Liver (tissue), 9 donors: ENCODE results near the gene KCNQ5. TPM values are rescaled to one million over a fixed set of nuclear protein-coding genes. Genes with fewer than 3 reads are reported as not detected.

Experiments
- DNase-seq: peaks from one replicate; pipeline ENCODE4 v3.0.0-alpha.2; 2017; ENCODE audit warnings: low spot score
- H3K27ac ChIP-seq, 2 donors: one replicate each; pipeline ENCODE4 v1.7.0; 2013; ENCODE audit warnings: inconsistent platforms in 2 of 2, low read length in 2 of 2, control low read depth in 1 of 2, low read depth in 1 of 2, mild to moderate bottlenecking in 1 of 2
- H3K27me3 ChIP-seq, 4 donors: one replicate each; pipeline versions ENCODE4 v1.6.1 to v1.7.0; 2013; ENCODE audit warnings: low read length in 3 of 4, inconsistent platforms in 1 of 4, mild to moderate bottlenecking in 1 of 4, moderate library complexity in 1 of 4; ENCODE audit not compliant: control insufficient read depth in 4 of 4, insufficient read depth in 4 of 4
- H3K36me3 ChIP-seq, 4 donors: one replicate each; pipeline versions ENCODE4 v1.6.1 to v1.7.0; 2013; ENCODE audit warnings: low read length in 3 of 4, mild to moderate bottlenecking in 3 of 4, low read depth in 1 of 4, moderate library complexity in 1 of 4; ENCODE audit not compliant: control insufficient read depth in 4 of 4, insufficient read depth in 3 of 4
- H3K4me1 ChIP-seq, 4 donors: one replicate each; pipeline versions ENCODE4 v1.6.1 to v1.7.0; 2013; ENCODE audit warnings: low read length in 3 of 4, mild to moderate bottlenecking in 3 of 4, moderate library complexity in 1 of 4; ENCODE audit not compliant: control insufficient read depth in 4 of 4, insufficient read depth in 4 of 4
- H3K4me3 ChIP-seq, 3 donors: one replicate each; pipeline versions ENCODE4 v1.6.1 to v1.7.0; 2013; ENCODE audit warnings: low read length in 3 of 3, control low read depth in 1 of 3, low read depth in 1 of 3, mild to moderate bottlenecking in 1 of 3
- H3K9ac ChIP-seq, 2 donors: one replicate each; pipeline ENCODE4 v1.7.0; 2013; ENCODE audit warnings: low read length in 2 of 2, mild to moderate bottlenecking in 2 of 2, moderate library complexity in 2 of 2, control low read depth in 1 of 2, low read depth in 1 of 2
- H3K9me3 ChIP-seq, 4 donors: one replicate each; pipeline versions ENCODE4 v1.6.1 to v1.7.0; 2013; ENCODE audit warnings: low read length in 3 of 4; ENCODE audit not compliant: control insufficient read depth in 4 of 4
- CTCF ChIP-seq: fragments of 150-350 bp; IDR thresholded peaks from 2 replicates; pipeline ENCODE4 v1.5.1; 2017; ENCODE audit warnings: improper control_type of control experiment, low read depth, low read length; ENCODE audit not compliant: missing input control
- EGR1 ChIP-seq, 2 donors: IDR thresholded peaks; 2 replicates each; pipeline ENCODE4 v1.6.1; 2016 to 2018; ENCODE audit warnings: antibody characterized with exemption in 2 of 2, low read depth in 2 of 2
- FOXA1 ChIP-seq: IDR thresholded peaks from 2 replicates; pipeline ENCODE4 v1.6.1; 2016; ENCODE audit warnings: antibody characterized with exemption
- FOXA2 ChIP-seq: IDR thresholded peaks from 2 replicates; pipeline ENCODE4 v1.6.1; 2016; ENCODE audit warnings: antibody characterized with exemption
- GABPA ChIP-seq, 2 donors: IDR thresholded peaks in 1 of 2; conservative IDR thresholded peaks in 1 of 2; 2 replicates each; pipeline ENCODE4 v1.6.1; 2016; ENCODE audit warnings: antibody characterized with exemption in 2 of 2, mild to moderate bottlenecking in 1 of 2, moderate library complexity in 1 of 2
- HNF4A ChIP-seq, 2 donors: conservative IDR thresholded peaks; 2 replicates each; pipeline ENCODE4 v1.6.1; 2016; ENCODE audit warnings: antibody characterized with exemption in 2 of 2, mild to moderate bottlenecking in 2 of 2
- HNF4G ChIP-seq: IDR thresholded peaks from 2 replicates; pipeline ENCODE4 v1.6.1; 2016; ENCODE audit warnings: antibody characterized with exemption
- NR2F2 ChIP-seq: IDR thresholded peaks from 2 replicates; pipeline ENCODE4 v1.6.1; 2016; ENCODE audit warnings: antibody characterized with exemption
- RAD21 ChIP-seq, 2 donors: IDR thresholded peaks; 2 replicates each; pipeline ENCODE4 v1.6.1; 2016; ENCODE audit warnings: antibody characterized with exemption in 2 of 2, mild to moderate bottlenecking in 2 of 2
- RXRA ChIP-seq, 2 donors: IDR thresholded peaks; 2 replicates each; pipeline ENCODE4 v1.6.1; 2017 to 2018; ENCODE audit warnings: antibody characterized with exemption in 2 of 2, mild to moderate bottlenecking in 1 of 2
- SP1 ChIP-seq: IDR thresholded peaks from 2 replicates; pipeline ENCODE4 v1.6.1; 2018; ENCODE audit warnings: antibody characterized with exemption, mild to moderate bottlenecking
- TAF1 ChIP-seq: conservative IDR thresholded peaks from 2 replicates; pipeline ENCODE4 v1.6.1; 2016; ENCODE audit warnings: antibody characterized with exemption, mild to moderate bottlenecking
- YY1 ChIP-seq: IDR thresholded peaks from 2 replicates; pipeline ENCODE4 v1.6.1; 2016; ENCODE audit warnings: antibody characterized with exemption, mild to moderate bottlenecking
- ZBTB33 ChIP-seq: IDR thresholded peaks from 2 replicates; pipeline ENCODE4 v1.6.1; 2016; ENCODE audit warnings: antibody characterized with exemption
- WGBS: extraction: QIAGEN DNeasy Blood & Tissue Kit; methylation state at CpG from one replicate; pipeline ENCODE4 v1.1.7; 2013; 5-methylcytosine and 5-hydroxymethylcytosine counted together
- polyA plus RNA-seq, 2 donors: library from polyadenylated mRNA; stranded (reverse) in 1 of 2; unstranded in 1 of 2; fragments of 200-250 nt in 1 of 2; fragments of >200 nt in 1 of 2; fragmentation: Nextera tagmentation in 1 of 2; extraction: Ambion mirVana in 1 of 2; gene quantifications; one replicate each; pipeline versions ENCODE4 v1.2.1 to v1.2.3, GENCODE V29; 2013 to 2015
- total RNA-seq, 2 donors: library from RNA; depleted of rRNA; stranded (reverse); fragments of >200 nt; gene quantifications; one replicate each; pipeline ENCODE4 v1.2.3, GENCODE V29; 2014
- TF ChIP-seq, protein P1 (sequence below): IDR thresholded peaks from 2 replicates; pipeline ENCODE4 v1.6.1; 2016; ENCODE audit warnings: antibody characterized with exemption
- TF ChIP-seq, protein P2 (sequence below): IDR thresholded peaks from 2 replicates; pipeline ENCODE4 v1.6.1; 2016; ENCODE audit warnings: antibody characterized with exemption, mild to moderate bottlenecking
- TF ChIP-seq, protein P3 (sequence below): IDR thresholded peaks from 2 replicates; pipeline ENCODE4 v1.6.1; 2016; ENCODE audit warnings: antibody characterized with exemption
- donor health status: healthy.
- donor health status: healthy.
- donor health status: healthy.
- donor health status: healthy.
- donor health status: healthy.

The KCNQ5 gene
- total and polyA plus RNA-seq, 4 donors = 0.02 to 1.1 (median 0.15) TPM

DNA sequence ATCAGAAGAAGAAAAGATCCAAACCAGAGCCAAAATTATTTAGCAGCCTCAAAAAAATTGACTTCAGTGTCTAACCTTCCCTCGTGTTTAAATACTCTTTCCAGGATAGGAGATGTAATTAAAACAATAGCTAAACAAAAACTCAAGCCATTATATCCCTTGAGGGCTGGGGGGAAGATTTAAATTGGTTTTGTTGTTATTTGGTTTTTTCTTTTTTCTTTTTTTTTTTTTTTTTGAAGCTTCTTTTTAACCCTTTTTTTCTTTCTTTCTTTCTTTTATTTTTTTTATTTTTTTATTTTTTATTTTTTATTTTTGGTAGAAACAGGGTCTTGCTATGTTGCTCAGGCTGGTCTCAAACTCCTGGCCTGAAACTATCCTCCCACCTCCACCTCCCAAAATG is 334.4 kb downstream of the KCNQ5 start:
- Histone ChIP-seq H3K9me3 (no peaks in the 10 kb centered on the region), H3K4me3 (no peak overlapping the region), H3K36me3 (no peaks in the 10 kb centered on the region), H3K4me1 (no peaks in the 10 kb centered on the region), H3K9ac (no peak overlapping the region), H3K27me3 (no peaks in the 10 kb centered on the region), H3K27ac (no peak overlapping the region)
- 29% methylated on average over 1 of the region's 1 CpG for WGBS
- no peak for DNase-seq
- TF ChIP-seq, protein P1, sequence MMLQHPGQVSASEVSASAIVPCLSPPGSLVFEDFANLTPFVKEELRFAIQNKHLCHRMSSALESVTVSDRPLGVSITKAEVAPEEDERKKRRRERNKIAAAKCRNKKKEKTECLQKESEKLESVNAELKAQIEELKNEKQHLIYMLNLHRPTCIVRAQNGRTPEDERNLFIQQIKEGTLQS = no peak
- TF ChIP-seq, protein P2, sequence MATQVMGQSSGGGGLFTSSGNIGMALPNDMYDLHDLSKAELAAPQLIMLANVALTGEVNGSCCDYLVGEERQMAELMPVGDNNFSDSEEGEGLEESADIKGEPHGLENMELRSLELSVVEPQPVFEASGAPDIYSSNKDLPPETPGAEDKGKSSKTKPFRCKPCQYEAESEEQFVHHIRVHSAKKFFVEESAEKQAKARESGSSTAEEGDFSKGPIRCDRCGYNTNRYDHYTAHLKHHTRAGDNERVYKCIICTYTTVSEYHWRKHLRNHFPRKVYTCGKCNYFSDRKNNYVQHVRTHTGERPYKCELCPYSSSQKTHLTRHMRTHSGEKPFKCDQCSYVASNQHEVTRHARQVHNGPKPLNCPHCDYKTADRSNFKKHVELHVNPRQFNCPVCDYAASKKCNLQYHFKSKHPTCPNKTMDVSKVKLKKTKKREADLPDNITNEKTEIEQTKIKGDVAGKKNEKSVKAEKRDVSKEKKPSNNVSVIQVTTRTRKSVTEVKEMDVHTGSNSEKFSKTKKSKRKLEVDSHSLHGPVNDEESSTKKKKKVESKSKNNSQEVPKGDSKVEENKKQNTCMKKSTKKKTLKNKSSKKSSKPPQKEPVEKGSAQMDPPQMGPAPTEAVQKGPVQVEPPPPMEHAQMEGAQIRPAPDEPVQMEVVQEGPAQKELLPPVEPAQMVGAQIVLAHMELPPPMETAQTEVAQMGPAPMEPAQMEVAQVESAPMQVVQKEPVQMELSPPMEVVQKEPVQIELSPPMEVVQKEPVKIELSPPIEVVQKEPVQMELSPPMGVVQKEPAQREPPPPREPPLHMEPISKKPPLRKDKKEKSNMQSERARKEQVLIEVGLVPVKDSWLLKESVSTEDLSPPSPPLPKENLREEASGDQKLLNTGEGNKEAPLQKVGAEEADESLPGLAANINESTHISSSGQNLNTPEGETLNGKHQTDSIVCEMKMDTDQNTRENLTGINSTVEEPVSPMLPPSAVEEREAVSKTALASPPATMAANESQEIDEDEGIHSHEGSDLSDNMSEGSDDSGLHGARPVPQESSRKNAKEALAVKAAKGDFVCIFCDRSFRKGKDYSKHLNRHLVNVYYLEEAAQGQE = no peak
- TF ChIP-seq RAD21 (IDR thresholded peaks at IDR 0.05) = no peak
- TF ChIP-seq GABPA (IDR thresholded peaks at IDR 0.05 in 1 of 2, conservative IDR thresholded peaks at IDR 0.05 in 1 of 2) = no peak
- TF ChIP-seq SP1 = no peak

- WGBS = 84% methylated on average over 2 of the region's 2 CpGs
- Histone ChIP-seq H3K36me3 (no peaks in the 10 kb centered on the region), H3K9ac (no peak overlapping the region), H3K9me3 (no peaks in the 10 kb centered on the region), H3K27ac (no peak overlapping the region), H3K27me3 (no peaks in the 10 kb centered on the region), H3K4me3 (no peak overlapping the region), H3K4me1 (no peaks in the 10 kb centered on the region)
- no peak for DNase-seq
- no peak for TF ChIP-seq FOXA1
Measured at GRCh38 chr6:72959821-72960220, 338.0 kb downstream of the KCNQ5 start.

DNA sequence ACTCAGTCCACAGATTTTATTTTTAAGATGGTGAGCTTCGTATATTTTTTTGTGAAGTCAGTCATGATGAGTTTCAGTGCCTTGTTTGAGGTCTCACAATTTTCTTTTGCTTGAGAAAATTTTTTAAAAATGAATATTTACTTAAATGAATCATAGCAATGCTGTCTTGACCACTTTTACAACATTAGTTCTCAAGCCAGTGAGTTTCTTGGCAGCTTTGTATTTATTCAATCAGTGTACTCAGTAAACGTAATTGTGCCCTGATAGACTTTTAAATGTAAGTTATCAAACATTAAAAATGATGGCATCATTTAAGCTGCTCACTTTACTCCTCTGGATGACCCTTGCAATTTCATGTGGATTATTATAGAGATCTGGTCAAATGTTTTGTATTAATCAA is 342.1 kb downstream of the KCNQ5 start:
- H3K4me3 ChIP-seq = no peak overlapping the region
- H3K27ac ChIP-seq = no peak overlapping the region
- no peak for TF ChIP-seq NR2F2
- no peak for TF ChIP-seq FOXA1
- TF ChIP-seq HNF4G = no peak
- TF ChIP-seq CTCF = no peak
- no peak for TF ChIP-seq EGR1 (IDR thresholded peaks at IDR 0.05; ENCODE audit: low read depth in 2 of 2)
- TF ChIP-seq SP1 = no peak
- no peak for TF ChIP-seq YY1
- TF ChIP-seq FOXA2 = no peak
- no peak for TF ChIP-seq RAD21 (IDR thresholded peaks at IDR 0.05)
- TF ChIP-seq ZBTB33 = no peak
- TF ChIP-seq, protein P3, sequence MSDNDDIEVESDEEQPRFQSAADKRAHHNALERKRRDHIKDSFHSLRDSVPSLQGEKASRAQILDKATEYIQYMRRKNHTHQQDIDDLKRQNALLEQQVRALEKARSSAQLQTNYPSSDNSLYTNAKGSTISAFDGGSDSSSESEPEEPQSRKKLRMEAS = no peak
- no peak for TF ChIP-seq HNF4A (conservative IDR thresholded peaks at IDR 0.05)
- TF ChIP-seq TAF1 = no peak
- TF ChIP-seq, protein P1 = no peak
- TF ChIP-seq RXRA (IDR thresholded peaks at IDR 0.05) = no peak
- TF ChIP-seq, protein P2 = no peak

More for the DNA sequence above, 342.1 kb downstream of the KCNQ5 start:
- Histone ChIP-seq H3K9me3 (no peaks in the 10 kb centered on the region), H3K9ac (no peak overlapping the region), H3K36me3 (no peaks in the 10 kb centered on the region), H3K4me1 (no peaks in the 10 kb centered on the region), H3K27me3 (no peaks in the 10 kb centered on the region)
- DNase-seq = no peak
- WGBS = 64% methylated on average over 2 of the region's 2 CpGs
